Femur (tissue), 1 donor: ENCODE data around the gene CETP.
"Not testable (repeated sequence)": the region's sequence is repeated elsewhere in the genome, so short reads cannot be mapped to it uniquely, and the experiment has no call there.

Experiments used
- DNase-seq: peaks from one replicate; pipeline ENCODE4 v3.0.0-alpha.2; 2017

CETP gene

DNA sequence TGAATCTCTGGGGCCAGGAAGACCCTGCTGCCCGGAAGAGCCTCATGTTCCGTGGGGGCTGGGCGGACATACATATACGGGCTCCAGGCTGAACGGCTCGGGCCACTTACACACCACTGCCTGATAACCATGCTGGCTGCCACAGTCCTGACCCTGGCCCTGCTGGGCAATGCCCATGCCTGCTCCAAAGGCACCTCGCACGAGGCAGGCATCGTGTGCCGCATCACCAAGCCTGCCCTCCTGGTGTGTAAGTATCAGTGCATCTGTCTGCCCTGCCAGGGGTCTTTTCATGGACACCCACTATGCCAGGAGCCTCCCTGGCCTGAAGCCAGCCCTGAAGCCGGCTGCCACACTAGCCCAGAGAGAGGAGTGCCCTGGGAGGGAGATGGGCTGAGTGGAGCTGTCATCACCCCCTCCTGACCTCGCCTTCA, at the start of gene CETP:
CETP (plus strand) TSS at position 100 of the 431 bp plus-strand sequence; CDS start at position 130, 30 bp downstream.
- DNase-seq = no peak

DNA sequence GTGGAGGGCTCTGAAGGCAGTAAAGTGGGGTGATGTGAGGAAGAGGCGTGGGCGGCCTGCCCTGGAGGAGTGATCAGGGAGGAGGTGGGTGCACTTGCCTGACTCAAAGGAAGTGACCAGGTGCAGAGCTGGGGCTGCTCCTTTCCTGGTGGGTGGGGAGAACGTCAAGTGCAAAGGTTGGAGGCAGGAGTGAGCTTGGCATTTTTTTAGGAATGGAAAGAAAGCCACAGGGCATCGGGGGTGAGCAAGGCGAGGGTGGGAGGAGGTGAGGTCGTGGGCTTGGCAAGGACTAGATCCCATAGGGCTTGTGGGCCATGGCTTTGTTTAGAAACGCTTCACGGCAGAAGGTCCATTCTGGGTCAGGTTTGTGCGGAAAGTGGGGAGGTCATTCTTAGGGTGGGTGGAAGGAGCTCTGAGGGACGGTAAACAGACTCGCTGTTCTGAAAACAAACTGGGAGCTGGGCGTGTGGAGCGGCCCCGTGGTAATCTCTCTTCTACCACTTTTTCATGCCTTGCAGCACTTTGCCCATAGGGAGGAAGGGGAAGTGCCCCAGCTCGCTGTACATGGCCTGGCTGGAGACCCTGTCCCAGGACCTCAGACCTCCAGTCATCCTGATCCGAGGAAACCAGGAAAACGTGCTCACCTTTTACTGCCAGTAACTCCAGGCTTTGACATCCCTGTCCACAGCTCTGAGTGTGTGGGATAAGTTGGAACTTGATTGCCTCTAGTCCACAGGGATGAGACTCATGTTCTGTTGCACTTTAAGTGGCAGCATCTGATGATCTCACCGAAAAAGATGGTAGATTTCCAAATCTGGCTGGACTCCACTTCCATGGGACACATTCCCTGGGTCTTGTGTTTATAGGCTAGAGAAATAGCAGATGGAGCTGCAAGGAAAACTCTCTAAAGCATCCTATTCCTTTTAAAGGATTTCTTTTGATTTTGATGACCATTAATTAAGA, 48.7 kb upstream of the CETP start:
- DNase-seq = no peak

- no peak for DNase-seq
These were observed 46.9 kb upstream of the CETP start for GRCh38 chr16:56914896-56915295.

DNA sequence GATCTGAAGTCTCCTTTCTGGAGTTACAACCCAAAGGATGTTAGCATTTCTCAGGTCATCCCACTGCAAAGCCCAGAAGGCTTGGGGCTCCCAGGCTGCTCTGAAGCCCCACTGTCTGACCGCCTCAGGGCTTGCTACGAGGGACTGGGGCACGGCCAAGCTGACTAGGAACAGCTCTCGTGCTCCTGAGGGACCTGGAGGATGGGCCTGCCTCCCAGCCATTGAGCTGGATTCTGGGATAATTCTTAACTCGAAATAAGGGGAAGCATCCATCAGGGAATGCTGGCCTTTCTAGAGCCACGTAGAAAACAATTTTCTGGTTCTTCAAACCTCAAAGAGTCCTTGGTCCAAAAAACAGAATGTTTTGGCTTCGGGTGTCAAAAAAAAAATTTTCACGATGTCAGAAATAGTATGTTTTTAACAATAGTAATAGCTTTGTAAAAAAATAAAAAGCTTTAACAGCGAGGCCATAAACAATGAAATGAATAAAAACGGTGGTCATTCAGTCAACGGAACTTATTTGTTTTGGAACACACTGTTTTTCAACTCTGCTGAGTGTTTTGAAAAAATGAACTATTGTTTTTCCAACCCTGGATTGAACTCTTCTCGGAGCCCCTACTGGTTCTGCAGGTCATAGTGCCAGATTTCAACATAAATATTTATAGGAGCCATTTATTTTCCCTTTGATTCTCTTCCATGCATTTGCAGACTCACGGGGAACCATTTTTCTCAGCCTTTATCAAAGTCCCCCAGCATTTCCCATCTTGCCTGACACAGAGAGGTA, 46.2 kb upstream of the CETP start:
- peak; percentile 67 for DNase-seq

GRCh38 chr16:56916571-56917403, 45.0 kb upstream of the CETP start:
- no peak for DNase-seq

- no peak for DNase-seq
These were observed 43.2 kb upstream of the CETP start for GRCh38 chr16:56918467-56919012.

- DNase-seq = no peak
These were observed 42.5 kb upstream of the CETP start for GRCh38 chr16:56919099-56919800.

DNA sequence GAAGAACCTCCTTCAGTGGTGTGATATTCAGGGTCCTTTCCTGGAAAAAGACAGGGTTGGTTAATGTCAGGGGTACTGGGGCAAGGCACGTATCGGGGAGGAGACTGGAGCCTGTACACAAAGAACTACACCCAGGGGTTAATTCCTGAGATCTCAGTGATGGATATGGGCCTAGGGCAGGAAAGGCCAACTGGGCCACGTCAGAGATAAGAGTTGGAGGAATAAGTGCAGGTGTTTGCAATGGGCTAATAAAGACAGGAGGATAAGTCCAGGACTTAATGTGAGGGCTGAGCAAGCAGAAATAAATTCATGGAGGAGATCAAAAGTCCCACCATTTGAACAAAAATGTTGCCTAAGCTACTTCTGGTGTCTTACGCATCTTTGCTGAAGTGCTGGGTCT, 40.2 kb upstream of the CETP start:
- no peak for DNase-seq

- DNase-seq = no peak
These were observed 38.2 kb upstream of the CETP start for GRCh38 chr16:56923481-56924091.

- DNase-seq = no peak
These were observed 34.3 kb upstream of the CETP start for GRCh38 chr16:56927471-56927870.

- DNase-seq = no peak
These were observed 32.1 kb upstream of the CETP start for GRCh38 chr16:56929639-56930038.

GRCh38 chr16:56930486-56931270, 31.1 kb upstream of the CETP start:
- no peak for DNase-seq

DNA sequence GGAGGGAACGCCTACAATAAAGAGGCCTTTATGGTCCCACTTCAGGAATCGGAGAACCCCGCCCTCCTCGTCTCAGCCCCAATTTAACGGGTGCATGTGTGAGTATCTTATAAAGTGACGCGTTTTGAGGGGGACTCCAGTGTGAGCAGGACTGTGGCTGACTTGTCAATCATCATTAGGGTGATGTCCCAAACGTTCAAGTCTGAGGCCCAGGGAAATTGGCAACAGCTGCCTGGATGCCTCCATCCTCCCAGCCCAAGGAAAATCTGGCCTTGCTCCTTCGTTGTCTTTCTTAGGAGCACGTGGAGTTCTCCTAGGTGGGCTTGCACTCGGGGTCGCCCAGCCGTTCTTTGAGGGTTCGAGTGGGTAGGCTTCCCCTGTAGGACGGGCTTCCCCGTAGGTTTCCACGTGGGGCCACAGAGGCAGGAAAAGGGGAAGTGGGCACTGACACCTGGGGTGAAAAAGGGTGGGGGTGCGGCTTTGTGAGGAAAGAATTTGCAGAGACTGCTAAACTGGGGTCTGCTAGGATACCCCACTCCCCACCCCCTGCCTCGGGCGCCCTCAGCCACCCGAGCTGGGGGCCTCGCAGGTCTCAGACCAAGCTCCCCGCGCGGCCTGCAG, 30.4 kb upstream of the CETP start:
- no peak for DNase-seq

GRCh38 chr16:56931892-56932720, 29.6 kb upstream of the CETP start, which contains the start of gene HERPUD1:
HERPUD1 (plus strand) TSS chr16:56932142; CDS start chr16:56932245, 103 bp downstream.
- DNase-seq = peak; percentile 99

DNA sequence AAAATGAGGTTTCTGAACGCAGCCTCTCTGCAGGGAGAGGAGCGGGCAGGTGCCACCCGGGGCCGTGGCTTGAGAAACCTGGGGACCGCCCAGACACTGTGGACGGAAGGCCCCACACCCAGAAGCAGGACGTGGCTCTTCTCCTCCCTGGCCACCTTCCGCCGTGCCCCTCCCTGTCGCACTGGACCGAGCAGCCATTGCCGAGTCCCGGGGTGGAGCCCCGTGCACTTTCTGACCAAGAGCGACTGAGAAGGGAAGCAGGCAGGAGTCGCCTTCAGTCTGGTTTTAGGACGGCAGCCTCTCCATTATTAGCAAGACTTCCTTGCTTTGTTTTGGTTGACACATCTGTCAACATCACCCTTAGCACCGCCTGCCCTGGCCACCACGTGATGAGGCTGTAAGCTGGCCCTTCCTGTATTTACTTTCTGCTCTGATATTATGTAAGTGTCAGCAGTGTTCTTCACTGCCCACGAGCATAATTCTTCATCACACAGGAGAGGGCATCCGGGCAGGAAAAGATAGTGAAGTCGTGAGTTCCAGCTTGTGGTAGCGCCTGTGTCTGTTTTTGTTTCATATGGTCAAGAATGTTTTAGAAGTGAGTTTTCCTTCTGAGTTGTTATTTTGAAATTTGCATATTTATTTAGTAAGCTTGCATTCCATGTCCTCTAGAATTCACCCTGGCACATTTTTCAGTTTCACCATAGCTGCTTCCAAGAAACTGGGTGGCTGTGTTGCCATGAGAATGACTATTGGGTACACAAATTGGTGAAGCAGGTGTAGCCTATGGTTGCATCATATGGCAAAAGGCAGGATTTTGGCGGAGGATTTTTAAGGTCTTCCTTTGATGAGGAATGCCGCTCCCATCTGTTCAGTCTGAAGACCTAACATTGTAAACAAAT, 28.8 kb upstream of the CETP start:
- peak; percentile 83 for DNase-seq

DNA sequence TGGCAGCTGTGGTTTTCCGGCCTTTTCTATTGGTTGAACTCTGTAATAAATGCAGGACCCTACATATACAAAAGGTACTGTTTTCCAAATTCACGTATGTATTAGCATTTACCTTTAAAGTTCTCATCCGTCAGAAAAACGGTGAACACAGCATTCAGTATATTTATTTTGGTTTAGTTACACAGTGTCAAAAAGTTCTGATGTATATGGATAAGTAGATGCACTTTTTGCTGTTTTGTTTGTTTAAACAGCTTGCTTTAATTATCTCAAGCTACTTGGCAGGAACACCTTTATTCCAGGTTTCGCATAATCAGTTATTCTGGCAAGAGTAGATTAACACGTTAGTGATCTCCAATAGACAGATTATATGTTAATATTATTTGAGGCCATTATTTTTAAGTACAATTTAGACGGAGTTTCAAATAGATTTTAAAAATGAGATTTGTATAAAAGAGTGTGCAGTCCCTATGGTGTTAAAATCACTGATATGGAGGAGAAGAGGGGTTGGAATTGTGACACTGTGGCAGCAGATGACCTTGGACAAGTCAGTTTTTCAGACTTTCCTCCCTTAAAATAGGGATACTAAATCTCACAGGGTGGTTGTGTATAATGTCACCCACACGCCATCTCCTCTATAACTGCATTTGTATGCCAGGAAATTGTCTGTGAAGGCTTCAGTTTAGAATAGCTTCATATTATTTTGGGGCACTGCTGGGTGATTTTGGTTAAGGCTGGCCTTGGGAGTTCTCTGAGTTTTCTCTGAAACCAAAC, 27.7 kb upstream of the CETP start:
- DNase-seq = no peak

DNA sequence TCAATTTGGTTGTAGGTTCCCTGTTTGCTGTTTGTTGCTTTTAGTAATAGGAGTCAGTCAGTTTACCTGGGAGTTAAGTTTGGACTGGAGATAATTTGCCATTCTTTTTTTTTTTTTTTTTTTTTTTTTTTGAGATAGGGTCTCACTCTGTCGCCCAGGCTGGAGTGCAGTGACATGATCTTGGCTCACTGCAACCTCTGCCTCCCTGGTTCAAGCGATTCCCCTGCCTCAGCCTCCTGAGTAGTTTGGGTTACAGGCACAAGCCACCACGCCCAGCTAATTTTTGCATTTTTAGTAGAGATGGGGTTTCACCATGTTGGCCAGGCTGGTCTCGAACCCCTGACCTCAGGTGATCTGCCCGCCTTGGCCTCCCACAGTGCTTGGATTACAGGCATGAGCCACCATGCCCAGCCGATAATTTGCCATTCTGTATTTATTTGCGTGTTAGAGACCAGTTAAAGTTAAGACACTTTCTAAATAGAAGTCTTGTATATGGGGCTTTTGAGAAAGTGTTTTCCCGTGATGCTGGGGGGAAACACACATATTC, 27.1 kb upstream of the CETP start:
- not testable (repeated sequence) for DNase-seq
